ENCODE data around the gene NTF4. TPM values are rescaled to one million over a fixed set of nuclear protein-coding genes. Genes with fewer than 3 reads are reported as not detected.
A peak's percentile ranks its signal among the peaks of the same experiment; 100 is the strongest.

The NTF4 gene
- total RNA-seq, 1 donor from 2014 or later, result 1.3 TPM

DNA sequence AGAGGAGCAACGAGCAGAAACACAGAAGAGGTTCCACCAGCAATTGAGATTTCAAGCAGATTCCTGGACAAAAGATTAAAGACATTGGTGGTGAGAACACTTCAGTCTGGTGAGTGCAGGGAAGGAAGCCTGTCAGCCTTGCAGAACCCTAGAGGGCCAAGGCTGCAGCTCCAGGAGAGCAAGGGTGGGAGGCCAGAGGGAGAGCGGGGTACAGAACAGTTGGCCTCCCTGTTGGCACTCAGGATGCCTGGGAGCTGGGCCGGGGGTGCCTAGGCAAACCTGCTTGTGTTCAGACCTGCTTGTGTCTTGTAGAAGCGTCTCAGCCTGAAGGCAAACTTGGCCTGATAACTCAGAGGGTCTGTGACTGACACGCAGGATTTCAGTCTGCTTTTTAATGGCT is 44.4 kb upstream of the NTF4 start:
- TF ChIP-seq, protein P1, sequence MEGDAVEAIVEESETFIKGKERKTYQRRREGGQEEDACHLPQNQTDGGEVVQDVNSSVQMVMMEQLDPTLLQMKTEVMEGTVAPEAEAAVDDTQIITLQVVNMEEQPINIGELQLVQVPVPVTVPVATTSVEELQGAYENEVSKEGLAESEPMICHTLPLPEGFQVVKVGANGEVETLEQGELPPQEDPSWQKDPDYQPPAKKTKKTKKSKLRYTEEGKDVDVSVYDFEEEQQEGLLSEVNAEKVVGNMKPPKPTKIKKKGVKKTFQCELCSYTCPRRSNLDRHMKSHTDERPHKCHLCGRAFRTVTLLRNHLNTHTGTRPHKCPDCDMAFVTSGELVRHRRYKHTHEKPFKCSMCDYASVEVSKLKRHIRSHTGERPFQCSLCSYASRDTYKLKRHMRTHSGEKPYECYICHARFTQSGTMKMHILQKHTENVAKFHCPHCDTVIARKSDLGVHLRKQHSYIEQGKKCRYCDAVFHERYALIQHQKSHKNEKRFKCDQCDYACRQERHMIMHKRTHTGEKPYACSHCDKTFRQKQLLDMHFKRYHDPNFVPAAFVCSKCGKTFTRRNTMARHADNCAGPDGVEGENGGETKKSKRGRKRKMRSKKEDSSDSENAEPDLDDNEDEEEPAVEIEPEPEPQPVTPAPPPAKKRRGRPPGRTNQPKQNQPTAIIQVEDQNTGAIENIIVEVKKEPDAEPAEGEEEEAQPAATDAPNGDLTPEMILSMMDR (conservative IDR thresholded peaks at IDR 0.05; ENCODE audit: low read depth, low read length), result no peak
- H3K4me3 ChIP-seq (ENCODE audit: low read depth, low read length), result no peak overlapping the region
- DNase-seq (ENCODE audit: low read depth), result no peak

DNA sequence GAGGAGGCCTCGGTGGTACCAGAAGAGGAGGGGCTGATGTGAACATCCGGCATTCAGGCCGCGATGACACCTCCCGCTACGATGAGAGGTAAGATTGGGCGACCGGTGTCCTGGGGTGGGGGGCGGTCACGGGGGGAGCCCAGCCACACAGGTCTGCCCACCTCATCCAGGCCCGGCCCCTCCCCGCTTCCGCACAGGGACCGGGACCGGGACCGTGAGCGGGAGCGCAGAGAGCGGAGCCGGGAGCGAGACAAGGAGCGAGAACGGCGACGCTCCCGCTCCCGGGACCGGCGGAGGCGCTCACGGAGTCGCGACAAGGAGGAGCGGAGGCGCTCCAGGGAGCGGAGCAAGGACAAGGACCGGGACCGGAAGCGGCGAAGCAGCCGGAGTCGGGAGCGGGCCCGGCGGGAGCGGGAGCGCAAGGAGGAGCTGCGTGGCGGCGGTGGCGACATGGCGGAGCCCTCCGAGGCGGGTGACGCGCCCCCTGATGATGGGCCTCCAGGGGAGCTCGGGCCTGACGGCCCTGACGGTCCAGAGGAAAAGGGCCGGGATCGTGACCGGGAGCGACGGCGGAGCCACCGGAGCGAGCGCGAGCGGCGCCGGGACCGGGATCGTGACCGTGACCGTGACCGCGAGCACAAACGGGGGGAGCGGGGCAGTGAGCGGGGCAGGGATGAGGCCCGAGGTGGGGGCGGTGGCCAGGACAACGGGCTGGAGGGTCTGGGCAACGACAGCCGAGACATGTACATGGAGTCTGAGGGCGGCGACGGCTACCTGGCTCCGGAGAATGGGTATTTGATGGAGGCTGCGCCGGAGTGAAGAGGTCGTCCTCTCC is 43.2 kb upstream of the NTF4 start:
- no peak overlapping the region for H3K4me3 ChIP-seq (ENCODE audit: low read depth, low read length)
- TF ChIP-seq, protein P1 (conservative IDR thresholded peaks at IDR 0.05; ENCODE audit: low read depth, low read length), result no peak
- no peak for DNase-seq (ENCODE audit: low read depth)

DNA sequence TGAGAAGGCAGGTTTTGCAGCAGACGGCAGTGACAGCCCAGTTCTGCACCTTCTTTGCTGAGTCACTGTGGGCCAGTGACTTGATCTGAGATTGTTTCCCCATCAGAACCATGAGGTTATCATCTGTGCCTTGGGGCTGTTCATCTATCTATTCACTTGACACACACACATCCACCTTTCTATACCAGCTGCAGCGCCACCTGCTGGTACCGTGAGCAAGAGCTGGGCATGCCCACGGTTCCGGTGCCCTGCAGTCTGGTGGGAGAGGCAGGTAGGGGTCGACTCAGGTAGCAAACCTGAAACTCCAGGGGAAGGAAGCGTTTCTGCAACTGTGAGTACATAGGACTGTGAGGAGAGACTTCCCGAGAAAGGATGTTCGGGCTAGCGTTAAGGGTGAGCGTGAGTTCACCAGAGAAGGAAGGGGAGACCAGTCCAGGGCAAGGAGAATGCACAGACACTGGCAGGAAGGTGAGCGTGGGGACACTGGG is 42.1 kb upstream of the NTF4 start:
- no peak for DNase-seq (ENCODE audit: low read depth)
- TF ChIP-seq, protein P1 (conservative IDR thresholded peaks at IDR 0.05; ENCODE audit: low read depth, low read length), result peak; percentile 89
- H3K4me3 ChIP-seq (ENCODE audit: low read depth, low read length), result no peak overlapping the region

DNA sequence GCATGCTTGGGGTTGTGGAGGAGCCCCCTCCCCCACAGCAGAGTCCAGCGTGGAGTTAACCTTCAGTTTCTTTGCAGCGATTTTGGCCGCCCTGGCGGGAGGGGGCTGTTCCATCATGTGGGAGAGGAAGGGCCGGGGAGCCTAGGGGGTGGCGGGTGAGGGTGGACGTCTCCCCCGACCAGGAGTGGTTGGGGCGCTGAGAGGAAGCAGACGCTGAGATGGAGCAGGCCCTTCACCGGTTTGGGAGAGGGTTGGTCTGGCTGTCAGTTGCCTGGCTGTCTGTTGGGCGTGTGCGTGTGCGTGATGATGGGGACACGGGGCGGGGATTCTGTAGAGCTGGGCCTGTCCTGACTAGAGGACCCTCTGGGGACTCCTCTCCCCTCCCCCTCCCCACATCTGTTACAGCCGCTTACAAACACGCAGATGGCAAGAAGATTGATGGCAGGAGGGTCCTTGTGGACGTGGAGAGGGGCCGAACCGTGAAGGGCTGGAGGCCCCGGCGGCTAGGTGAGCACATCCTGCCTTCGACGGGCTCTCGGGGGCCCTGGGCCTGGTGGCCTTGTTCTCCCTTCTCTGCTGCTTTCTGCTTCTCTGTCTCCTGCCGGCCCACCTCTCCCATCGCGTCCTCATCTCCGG is 39.7 kb upstream of the NTF4 start:
- DNase-seq (ENCODE audit: low read depth), result no peak
- TF ChIP-seq, protein P1 (conservative IDR thresholded peaks at IDR 0.05; ENCODE audit: low read depth, low read length), result no peak
- no peak overlapping the region for H3K4me3 ChIP-seq (ENCODE audit: low read depth, low read length)

DNA sequence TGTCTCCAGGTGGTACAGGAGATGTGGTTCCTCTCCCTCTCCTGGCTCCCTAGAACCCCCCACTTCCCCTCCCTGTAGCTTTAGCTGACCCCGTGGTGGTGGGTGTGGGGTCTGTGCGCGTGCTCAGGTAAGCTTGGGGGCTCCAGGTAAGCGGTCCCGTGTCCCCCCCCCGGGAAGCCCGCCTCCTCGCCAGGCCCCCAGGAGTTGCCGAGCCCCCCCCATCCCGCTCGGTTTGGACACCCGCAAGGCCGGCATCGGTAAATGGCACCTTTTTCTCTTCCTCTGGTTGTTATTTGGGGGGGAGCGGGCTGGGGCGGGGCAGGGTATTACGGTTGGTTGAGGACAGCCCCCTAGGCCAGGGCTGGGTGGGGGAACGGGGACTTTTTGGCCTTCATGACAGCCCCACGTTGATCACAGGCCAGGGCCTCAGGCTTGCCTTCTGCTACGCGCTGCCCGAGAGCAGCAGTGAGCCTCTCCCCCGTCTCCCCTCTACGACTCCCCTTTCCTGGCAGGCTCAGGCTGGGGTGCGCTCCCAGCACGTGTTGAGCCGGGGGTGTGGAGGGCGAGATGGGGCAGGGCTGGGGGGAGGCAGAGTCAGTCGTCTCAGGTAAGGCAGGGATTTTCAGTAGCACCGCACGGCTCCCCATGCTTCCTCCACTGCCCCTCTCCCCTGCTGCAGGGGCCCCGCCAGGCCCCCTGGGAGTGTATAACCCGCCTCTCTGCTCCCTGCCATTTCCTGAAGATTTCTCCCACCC is 38.9 kb upstream of the NTF4 start:
- no peak overlapping the region for H3K4me3 ChIP-seq (ENCODE audit: low read depth, low read length)
- TF ChIP-seq, protein P1 (conservative IDR thresholded peaks at IDR 0.05; ENCODE audit: low read depth, low read length), result no peak
- no peak for DNase-seq (ENCODE audit: low read depth)

DNA sequence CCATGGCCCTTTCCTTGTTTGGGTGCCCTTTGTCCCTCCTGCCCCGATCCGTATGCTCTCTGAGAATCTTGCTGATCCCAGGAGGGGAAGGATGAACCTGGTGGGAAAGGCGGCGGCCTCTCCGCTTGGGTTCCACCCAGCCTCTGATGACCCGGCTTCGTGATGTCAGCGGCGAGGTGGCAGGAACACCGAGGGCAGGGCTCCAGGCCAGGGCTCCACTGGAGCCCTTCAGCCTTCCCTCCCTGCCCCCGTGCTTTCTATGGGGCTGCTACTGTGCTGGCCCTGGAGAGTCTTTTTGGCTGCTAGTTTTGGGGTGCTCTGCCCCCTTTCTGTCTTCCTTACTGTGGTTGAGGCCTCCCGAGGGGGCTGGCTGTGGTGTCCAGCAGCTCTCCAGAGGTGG is 37.7 kb upstream of the NTF4 start:
- TF ChIP-seq, protein P1 (conservative IDR thresholded peaks at IDR 0.05; ENCODE audit: low read depth, low read length), result no peak
- no peak overlapping the region for H3K4me3 ChIP-seq (ENCODE audit: low read depth, low read length)
- DNase-seq (ENCODE audit: low read depth), result no peak
